GM18499 (cell line): ENCODE measurements around the gene UBE2Q2.
A peak's percentile ranks its signal among the peaks of the same experiment; 100 is the strongest.
"Not testable (repeated sequence)": the region's sequence is repeated elsewhere in the genome, so short reads cannot be mapped to it uniquely, and the experiment has no call there.

ENCODE experiments used
- ATAC-seq: cut with Tn5 transposase; IDR thresholded peaks from one replicate; pipeline ENCODE4 v1.9.1; 2021; ENCODE audit warnings: moderate number of reproducible peaks; ENCODE audit not compliant: insufficient read depth, unreplicated experiment

UBE2Q2 gene

GRCh38 chr15:75862796-75863195 lies 19.5 kb downstream of the UBE2Q2 start:
- no peak for ATAC-seq

GRCh38 chr15:75864213-75865059 lies 21.2 kb downstream of the UBE2Q2 start:
- no peak for ATAC-seq

GRCh38 chr15:75866045-75866444 lies 22.8 kb downstream of the UBE2Q2 start:
- not testable (repeated sequence) for ATAC-seq

GRCh38 chr15:75866916-75867315 lies 23.7 kb downstream of the UBE2Q2 start:
- no peak for ATAC-seq

GRCh38 chr15:75867449-75867848 lies 24.2 kb downstream of the UBE2Q2 start:
- ATAC-seq: no peak

- no peak for ATAC-seq
These were observed 24.8 kb downstream of the UBE2Q2 start for GRCh38 chr15:75868019-75868418.

GRCh38 chr15:75869446-75869845 lies 26.2 kb downstream of the UBE2Q2 start:
- ATAC-seq: no peak

GRCh38 chr15:75871589-75871988 lies 28.3 kb downstream of the UBE2Q2 start:
- ATAC-seq: not testable (repeated sequence)

- ATAC-seq: no peak
These were observed 29.2 kb downstream of the UBE2Q2 start for GRCh38 chr15:75872403-75872990.

- no peak for ATAC-seq
These were observed 40.8 kb downstream of the UBE2Q2 start for GRCh38 chr15:75884041-75884440.

GRCh38 chr15:75887178-75887577 lies 43.9 kb downstream of the UBE2Q2 start:
- no peak for ATAC-seq

GRCh38 chr15:75891895-75892294 lies 48.6 kb downstream of the UBE2Q2 start:
- no peak for ATAC-seq

- no peak for ATAC-seq
These were observed 52.5 kb downstream of the UBE2Q2 start for GRCh38 chr15:75895731-75896130.

- ATAC-seq: no peak
These were observed 57.3 kb downstream of the UBE2Q2 start for GRCh38 chr15:75900577-75900976.

- ATAC-seq: no peak
These were observed 58.9 kb downstream of the UBE2Q2 start for GRCh38 chr15:75902129-75902557.

GRCh38 chr15:75903331-75904239 lies 60.3 kb downstream of the UBE2Q2 start, which contains the start of gene FBXO22:
Gene FBXO22, plus strand, starts transcription at chr15:75903878. Its CDS starts 86 bp downstream, at chr15:75903964.
- ATAC-seq: peak; percentile 51

GRCh38 chr15:75905231-75905630 lies 62.0 kb downstream of the UBE2Q2 start:
- ATAC-seq: no peak

GRCh38 chr15:75910355-75910754 lies 67.1 kb downstream of the UBE2Q2 start:
- not testable (repeated sequence) for ATAC-seq

- ATAC-seq: no peak
These were observed 73.7 kb downstream of the UBE2Q2 start for GRCh38 chr15:75916978-75917377.

GRCh38 chr15:75918135-75918534 lies 74.9 kb downstream of the UBE2Q2 start:
- no peak for ATAC-seq

GRCh38 chr15:75920079-75920478 lies 76.8 kb downstream of the UBE2Q2 start:
- ATAC-seq: no peak
